Stimulated activated CD8-positive, alpha-beta memory T cell treated with anti-CD3 and anti-CD28 coated beads, Interleukin-2, amount 100 ng/mL, for 1 hour (primary cell): ENCODE measurements around the gene E2F2.
"Not testable (repeated sequence)": the region's sequence is repeated elsewhere in the genome, so short reads cannot be mapped to it uniquely, and the experiment has no call there.

Source experiments
- DNase-seq, 2 donors: peaks; one replicate each; pipeline ENCODE4 v3.0.0-alpha.2; 2020; ENCODE audit warnings: low read depth in 2 of 2

E2F2 gene

GRCh38 chr1:23524716-23525401, 6.2 kb downstream of the E2F2 start:
- DNase-seq, result no peak

GRCh38 chr1:23524163-23524562, 6.9 kb downstream of the E2F2 start:
- DNase-seq, result no peak

DNA sequence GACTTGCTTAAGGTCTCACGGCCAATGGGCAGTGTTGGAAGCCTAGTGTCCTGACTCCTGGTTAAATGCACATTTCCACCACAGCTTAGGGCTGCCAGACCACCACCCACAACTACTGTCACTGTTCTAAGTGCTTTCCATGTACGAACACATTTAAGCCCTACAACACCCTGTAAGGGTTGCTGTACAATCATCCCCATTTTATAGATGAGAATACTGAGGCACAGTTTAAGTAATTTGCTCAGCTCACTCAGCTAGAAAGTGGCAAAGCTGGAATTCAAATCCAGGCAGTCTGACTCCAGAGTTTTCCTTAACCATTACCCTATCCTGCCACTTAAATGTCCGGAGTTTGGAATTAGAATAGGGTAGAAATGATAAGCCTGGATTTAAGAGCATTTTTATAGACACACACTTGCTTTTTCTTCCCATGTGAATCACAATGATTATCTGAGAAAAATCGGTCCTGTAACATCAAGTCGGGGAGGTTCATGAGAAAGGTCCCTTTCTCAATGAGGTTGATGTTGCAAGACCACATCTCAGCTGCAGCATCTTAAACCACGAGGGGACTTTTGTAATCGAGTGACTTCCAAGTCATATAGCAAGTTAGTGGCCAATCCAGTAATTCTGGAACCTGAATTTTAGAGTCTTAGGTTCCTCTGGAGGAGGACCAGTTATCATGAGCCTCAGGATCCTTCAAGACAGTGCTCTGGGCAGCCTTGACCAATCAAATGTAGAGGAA, 8.6 kb downstream of the E2F2 start:
- DNase-seq, result no peak

GRCh38 chr1:23521588-23521987, 9.4 kb downstream of the E2F2 start:
- DNase-seq, result no peak

DNA sequence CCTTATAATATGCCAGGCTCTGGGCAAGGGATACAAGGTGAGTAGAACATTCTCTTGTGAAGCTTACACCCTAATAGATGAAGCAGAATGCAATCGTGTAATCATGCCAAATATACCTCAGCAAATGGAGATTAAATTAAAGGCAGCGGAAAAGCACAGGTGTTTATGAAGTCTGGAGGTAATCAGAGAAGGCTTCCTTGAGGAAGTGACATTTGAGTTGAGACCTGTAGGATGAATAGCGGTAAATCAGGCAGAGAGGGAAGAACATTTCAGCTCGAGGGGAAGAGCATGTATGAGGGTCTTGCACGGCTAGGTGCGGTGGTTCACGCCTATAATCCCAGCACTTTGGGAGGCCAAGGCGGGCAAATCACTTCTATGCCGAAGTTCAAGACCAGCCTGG, 13.5 kb downstream of the E2F2 start:
- no peak for DNase-seq

DNA sequence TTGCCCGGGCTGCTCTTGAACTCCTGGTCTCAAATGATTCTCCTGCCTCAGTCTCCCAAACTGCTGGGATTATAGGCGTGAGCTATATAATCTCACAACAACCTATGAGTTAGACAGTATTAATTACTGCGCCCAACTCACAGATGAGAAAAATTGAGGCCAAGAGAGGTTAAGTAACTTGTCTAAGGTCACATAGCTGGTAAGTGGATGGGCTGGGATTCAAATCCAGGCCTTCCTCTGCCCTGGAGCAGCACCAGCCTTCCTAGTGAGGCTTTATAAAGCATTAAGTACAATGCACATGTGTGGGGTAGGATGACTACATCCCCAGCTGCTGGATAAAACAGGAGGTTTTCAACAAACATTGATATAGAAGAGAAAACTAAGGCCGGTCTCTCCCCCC, 15.1 kb downstream of the E2F2 start:
- DNase-seq, result no peak

- DNase-seq, result no peak
Measured at GRCh38 chr1:23514111-23514679, 16.8 kb downstream of the E2F2 start.

GRCh38 chr1:23509896-23510295, 21.1 kb downstream of the E2F2 start:
- no peak for DNase-seq

GRCh38 chr1:23506376-23507107, 24.5 kb downstream of the E2F2 start:
- DNase-seq, result no peak

DNA sequence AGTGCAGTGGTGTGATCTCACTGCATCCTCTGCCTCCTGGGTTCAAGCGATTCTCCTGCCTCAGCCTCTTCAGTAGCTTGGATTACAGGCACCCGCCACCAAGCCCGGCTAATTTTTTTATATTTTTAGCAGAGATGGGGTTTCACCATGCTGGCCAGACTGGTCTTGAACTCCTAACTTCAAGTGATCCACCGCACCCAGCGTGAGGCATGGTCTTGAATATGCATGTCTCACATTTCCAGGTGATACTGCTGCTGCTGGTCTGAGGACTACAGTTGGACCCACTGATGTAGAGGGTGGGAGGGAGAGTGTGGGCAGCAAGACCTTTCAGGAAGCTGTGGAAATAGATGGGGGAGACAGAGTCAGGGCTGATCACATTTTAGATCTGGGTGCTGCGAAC, 25.2 kb downstream of the E2F2 start:
- no peak for DNase-seq

- not testable (repeated sequence) for DNase-seq
Measured at GRCh38 chr1:23504156-23504555, 26.9 kb downstream of the E2F2 start.

- no peak for DNase-seq
Measured at GRCh38 chr1:23502951-23503350, 28.1 kb downstream of the E2F2 start.

DNA sequence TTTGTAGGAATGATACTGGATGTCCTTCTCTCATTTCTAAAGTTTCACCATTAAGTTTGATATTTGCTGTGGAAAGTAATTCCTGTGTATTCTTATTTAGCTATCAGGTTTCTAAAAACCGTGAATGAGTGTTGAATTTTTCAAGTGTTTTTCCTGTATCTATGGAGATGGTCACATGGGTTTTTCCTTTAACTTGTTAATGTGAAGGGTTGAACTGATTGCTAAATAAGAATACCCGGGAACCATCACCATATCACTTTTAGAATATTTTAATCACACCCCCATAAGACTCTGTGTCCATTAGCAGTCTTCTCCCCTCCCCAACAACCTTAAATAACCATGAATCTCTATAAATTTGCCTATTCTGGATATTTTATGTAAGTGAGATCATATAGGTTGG, 30.6 kb downstream of the E2F2 start:
- DNase-seq, result no peak

GRCh38 chr1:23497777-23498439, 33.1 kb downstream of the E2F2 start:
- DNase-seq, result no peak

- no peak for DNase-seq
Measured at GRCh38 chr1:23496490-23497181, 34.4 kb downstream of the E2F2 start.

DNA sequence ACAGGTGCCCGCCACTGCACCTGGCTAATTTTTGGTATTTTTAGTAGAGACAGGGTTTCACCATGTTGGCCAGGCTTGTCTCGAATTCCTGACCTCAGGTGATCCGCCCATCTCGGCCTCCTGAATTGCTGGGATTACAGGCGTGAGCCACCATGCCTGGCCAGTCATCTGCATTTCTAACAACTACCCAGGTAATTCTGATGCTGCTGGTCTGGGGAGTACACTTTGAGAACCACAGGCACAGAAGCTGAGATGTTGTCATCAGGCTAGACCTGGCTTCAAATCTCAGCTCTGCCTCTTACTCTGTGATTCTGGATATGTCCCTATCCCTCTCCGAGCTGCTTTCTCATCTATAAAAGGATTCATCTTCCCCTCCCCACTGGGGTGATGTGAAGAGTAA, 36.2 kb downstream of the E2F2 start:
- not testable (repeated sequence) for DNase-seq

GRCh38 chr1:23492776-23493175, 38.3 kb downstream of the E2F2 start:
- not testable (repeated sequence) for DNase-seq

- no peak for DNase-seq
Measured at GRCh38 chr1:23492132-23492720, 38.8 kb downstream of the E2F2 start.

DNA sequence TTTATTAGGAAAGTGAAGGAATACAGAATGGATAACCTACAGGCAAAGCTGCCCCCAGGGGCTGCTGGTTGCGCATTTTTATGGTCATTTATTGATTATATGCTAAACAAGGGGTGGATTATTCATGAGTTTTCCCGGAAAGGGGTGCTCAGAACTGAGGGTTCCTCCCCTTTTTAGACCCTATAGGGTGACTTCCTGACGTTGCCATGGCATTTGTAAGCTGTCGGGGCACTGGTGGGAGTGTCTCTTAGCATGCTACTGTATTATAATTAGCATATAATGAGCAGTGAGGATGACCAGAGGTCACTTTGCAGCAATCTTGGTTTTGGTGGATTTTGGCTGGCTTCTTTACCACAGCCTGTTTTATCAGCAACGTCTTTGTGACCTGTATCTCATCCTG, 41.2 kb downstream of the E2F2 start:
- DNase-seq, result no peak

- no peak for DNase-seq
Measured at GRCh38 chr1:23485002-23485332, 46.1 kb downstream of the E2F2 start.
